ENCODE data around the gene VAT1L.

DNA sequence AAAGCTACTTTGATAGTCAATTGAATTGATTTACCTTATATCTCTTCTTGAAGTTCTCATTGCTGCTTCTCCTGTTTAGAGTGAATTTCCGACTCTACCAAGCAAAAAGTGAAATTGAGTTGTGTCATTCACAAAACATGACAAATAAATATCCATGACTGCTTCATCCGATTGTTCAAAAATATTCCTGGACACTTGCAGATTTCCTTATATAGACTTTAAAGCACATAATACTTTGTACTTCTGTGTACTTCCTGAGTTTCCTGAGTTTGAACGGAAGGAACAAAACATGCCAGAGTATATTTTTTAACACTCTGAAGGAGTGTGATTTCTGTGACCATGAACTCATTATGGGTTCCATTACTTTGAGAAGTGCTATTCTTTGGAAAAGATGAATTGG lies 20.5 kb upstream of the VAT1L start:
- no peak for TF ChIP-seq CTCF (IDR thresholded peaks at IDR 0.05 in 8 of 11, conservative IDR thresholded peaks at IDR 0.05 in 3 of 11)
- no peak for TF ChIP-seq POLR2AphosphoS5 (IDR thresholded peaks at IDR 0.05)
- TF ChIP-seq POLR2A (IDR thresholded peaks at IDR 0.05): no peak

Data from spleen (tissue), 7 donors.